ENCODE data around the gene TJP1.
"Not testable (repeated sequence)": the region's sequence is repeated elsewhere in the genome, so short reads cannot be mapped to it uniquely, and the experiment has no call there.

TJP1 gene

GRCh38 chr15:29665444-29666003 lies 156.7 kb downstream of the TJP1 start:
- Histone ChIP-seq H3K79me2 (ENCODE audit: control insufficient read depth, insufficient read depth, low read length, unreplicated experiment) (no peaks in the 10 kb centered on the region), H3K27ac (ENCODE audit: low read depth, low read length) (no peak overlapping the region), H3K27me3 (ENCODE audit: insufficient read depth, low read length) (no peaks in the 10 kb centered on the region), H3K4me3 (ENCODE audit: low read depth, low read length) (no peak overlapping the region), H2AFZ (ENCODE audit: low read length, unreplicated experiment) (no peak overlapping the region), H3K4me1 (ENCODE audit: control insufficient read depth, insufficient read depth, low read length, unreplicated experiment) (peaks cover 13% of the 10 kb centered on the region), H3K36me3 (ENCODE audit: insufficient read depth, low read length) (no peaks in the 10 kb centered on the region)

DNA sequence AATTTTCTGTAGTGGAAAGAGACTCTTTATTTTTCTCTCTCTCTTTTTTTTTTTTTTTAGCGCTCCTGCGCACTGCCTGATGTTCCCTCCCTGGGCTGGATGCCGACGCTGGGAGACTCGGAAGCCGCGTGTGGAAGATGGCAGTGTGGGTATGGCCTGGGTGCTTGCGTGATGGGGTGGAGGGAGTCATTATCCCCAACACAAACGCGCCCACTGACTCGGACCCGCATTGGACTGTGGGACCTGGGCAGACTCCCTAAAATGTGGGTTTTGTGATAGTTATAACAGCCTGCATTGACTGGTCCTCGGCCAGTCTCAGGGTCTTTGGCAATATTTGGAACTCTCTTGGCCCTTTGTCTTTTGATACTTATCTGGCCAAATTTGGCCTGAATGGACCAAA lies 157.9 kb downstream of the TJP1 start:
- H3K27ac ChIP-seq (ENCODE audit: low read depth, low read length) = no peak overlapping the region
- no peaks in the 10 kb centered on the region for H3K79me2 ChIP-seq (ENCODE audit: control insufficient read depth, insufficient read depth, low read length, unreplicated experiment)
- H3K36me3 ChIP-seq (ENCODE audit: insufficient read depth, low read length) = no peaks in the 10 kb centered on the region
- H2AFZ ChIP-seq (ENCODE audit: low read length, unreplicated experiment) = no peak overlapping the region
- peaks cover 2% of the 10 kb centered on the region for H3K4me1 ChIP-seq (ENCODE audit: control insufficient read depth, insufficient read depth, low read length, unreplicated experiment)
- no peak overlapping the region for H3K4me3 ChIP-seq (ENCODE audit: low read depth, low read length)
- H3K27me3 ChIP-seq (ENCODE audit: insufficient read depth, low read length) = no peaks in the 10 kb centered on the region

DNA sequence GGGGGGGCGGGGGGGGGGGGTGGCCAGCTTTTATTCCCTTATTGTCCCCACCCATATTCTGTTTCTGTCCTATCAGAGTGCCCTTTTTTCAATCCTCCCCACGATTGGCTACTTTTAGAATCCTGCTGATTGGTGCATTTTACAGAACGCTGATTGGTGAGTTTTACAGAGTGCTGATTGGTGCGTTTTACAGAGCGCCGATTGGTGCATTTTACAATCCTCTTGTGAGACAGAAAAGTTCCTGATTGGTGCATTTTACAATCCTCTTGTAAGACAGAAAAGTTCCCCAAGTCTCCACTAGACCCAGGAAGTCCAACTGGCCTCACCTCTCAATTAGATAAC lies 164.8 kb downstream of the TJP1 start:
- H3K79me2 ChIP-seq (ENCODE audit: control insufficient read depth, insufficient read depth, low read length, unreplicated experiment); H3K27ac ChIP-seq (ENCODE audit: low read depth, low read length); H3K4me1 ChIP-seq (ENCODE audit: control insufficient read depth, insufficient read depth, low read length, unreplicated experiment); H3K4me3 ChIP-seq (ENCODE audit: low read depth, low read length); H3K27me3 ChIP-seq (ENCODE audit: insufficient read depth, low read length); H3K36me3 ChIP-seq (ENCODE audit: insufficient read depth, low read length); H2AFZ ChIP-seq (ENCODE audit: low read length, unreplicated experiment): not testable (repeated sequence)

GRCh38 chr15:29656636-29657475 lies 165.4 kb downstream of the TJP1 start:
- Histone ChIP-seq H3K79me2 (ENCODE audit: control insufficient read depth, insufficient read depth, low read length, unreplicated experiment) (no peaks in the 10 kb centered on the region), H2AFZ (ENCODE audit: low read length, unreplicated experiment) (no peak overlapping the region), H3K36me3 (ENCODE audit: insufficient read depth, low read length) (no peaks in the 10 kb centered on the region), H3K27ac (ENCODE audit: low read depth, low read length) (no peak overlapping the region), H3K4me1 (ENCODE audit: control insufficient read depth, insufficient read depth, low read length, unreplicated experiment) (no peaks in the 10 kb centered on the region), H3K4me3 (ENCODE audit: low read depth, low read length) (no peak overlapping the region), H3K27me3 (ENCODE audit: insufficient read depth, low read length) (peaks cover 9% of the 10 kb centered on the region; the same call in 1 of the 2 replicates)

- no peak overlapping the region for H2AFZ ChIP-seq (ENCODE audit: low read length, unreplicated experiment)
- no peaks in the 10 kb centered on the region for H3K79me2 ChIP-seq (ENCODE audit: control insufficient read depth, insufficient read depth, low read length, unreplicated experiment)
- no peaks in the 10 kb centered on the region for H3K36me3 ChIP-seq (ENCODE audit: insufficient read depth, low read length)
- no peak overlapping the region for H3K4me3 ChIP-seq (ENCODE audit: low read depth, low read length)
- H3K27me3 ChIP-seq (ENCODE audit: insufficient read depth, low read length) = peaks cover 9% of the 10 kb centered on the region; the same call in 1 of the 2 replicates
- H3K27ac ChIP-seq (ENCODE audit: low read depth, low read length) = no peak overlapping the region
- no peaks in the 10 kb centered on the region for H3K4me1 ChIP-seq (ENCODE audit: control insufficient read depth, insufficient read depth, low read length, unreplicated experiment)
Observed at GRCh38 chr15:29652595-29652994, 169.7 kb downstream of the TJP1 start.

GRCh38 chr15:29651476-29652233 lies 170.6 kb downstream of the TJP1 start:
- Histone ChIP-seq H3K4me3 (ENCODE audit: low read depth, low read length) (no peak overlapping the region), H3K27ac (ENCODE audit: low read depth, low read length) (no peak overlapping the region), H3K36me3 (ENCODE audit: insufficient read depth, low read length) (no peaks in the 10 kb centered on the region), H3K79me2 (ENCODE audit: control insufficient read depth, insufficient read depth, low read length, unreplicated experiment) (no peaks in the 10 kb centered on the region), H3K27me3 (ENCODE audit: insufficient read depth, low read length) (peaks cover 9% of the 10 kb centered on the region; the same call in 1 of the 2 replicates), H3K4me1 (ENCODE audit: control insufficient read depth, insufficient read depth, low read length, unreplicated experiment) (no peaks in the 10 kb centered on the region), H2AFZ (ENCODE audit: low read length, unreplicated experiment) (no peak overlapping the region)

Measured in ACC112 (cell line).